Measurements from ENCODE around the gene SDK1. TPM values are rescaled to one million over a fixed set of nuclear protein-coding genes. Genes with fewer than 3 reads are reported as not detected.

Gene SDK1
- polyA plus RNA-seq, 2 of the 4 experiments (the other 2 are of a cell fraction) = 0.12 to 0.28 TPM

- Histone ChIP-seq H3K9me3 (no peaks in the 10 kb centered on the region), H3K4me2 (no peak overlapping the region), H3K27ac (no peak overlapping the region), H3K4me1 (no peaks in the 10 kb centered on the region), H3K4me3 (no peak overlapping the region)
- ATAC-seq = no peak
- no peak for FAIRE-seq
- DNase-seq (ENCODE audit: low read depth in 1 of 2, low spot score in 1 of 2) = no peak
- POLR2A ChIA-PET = no interaction called here
- TF ChIP-seq MYC (IDR thresholded peaks at IDR 0.05; ENCODE audit: borderline replicate concordance, low read length) (no peak), HES2 (IDR thresholded peaks at IDR 0.05) (no peak), POLR2AphosphoS2 (conservative IDR thresholded peaks at IDR 0.05; ENCODE audit: low read length) (no peak), SMC3 (IDR thresholded peaks at IDR 0.05) (no peak), ZNF302 (CRISPR knock-in tag; IDR thresholded peaks at IDR 0.05) (no peak), CEBPB (IDR thresholded peaks at IDR 0.05) (no peak), MAFK (IDR thresholded peaks at IDR 0.05; ENCODE audit: partially characterized antibody) (no peak), MAX (IDR thresholded peaks at IDR 0.05) (no peak), SREBF2 (IDR thresholded peaks at IDR 0.05) (no peak), KDM1A (IDR thresholded peaks at IDR 0.05; ENCODE audit: low read depth) (no peak), HMGXB4 (CRISPR knock-in tag; IDR thresholded peaks at IDR 0.05; ENCODE audit: borderline replicate concordance) (no peak), PHF8 (IDR thresholded peaks at IDR 0.05; ENCODE audit: borderline replicate concordance, low read depth) (no peak), RCOR1 (IDR thresholded peaks at IDR 0.05; ENCODE audit: low read depth, low read length) (no peak), NPAS2 (CRISPR knock-in tag; IDR thresholded peaks at IDR 0.05; ENCODE audit: borderline replicate concordance) (no peak), CBX8 (IDR thresholded peaks at IDR 0.05) (no peak), MAZ (IDR thresholded peaks at IDR 0.05; ENCODE audit: borderline replicate concordance, low read depth, low read length) (no peak)
- CTCF ChIA-PET = interaction anchor here (1.5 kb wide), 1 partner anchor 10 kb away, joined by 3 read pairs; no protein-coding TSS in a partner anchor
- WGBS (ENCODE audit: missing lambda C conversion rate) = 15% methylated on average over 5 of the region's 5 CpGs
Observed at GRCh38 chr7:4299431-4299830, 998.4 kb downstream of the SDK1 start.

GRCh38 chr7:4302203-4302905 lies 1001.3 kb downstream of the SDK1 start:
- FAIRE-seq (no peak), ATAC-seq (no peak), DNase-seq (ENCODE audit: low read depth in 1 of 2, low spot score in 1 of 2) (no peak)
- Histone ChIP-seq H3K4me2 (no peak overlapping the region), H3K4me3 (no peak overlapping the region), H3K9me3 (no peaks in the 10 kb centered on the region), H3K27ac (no peak overlapping the region), H3K4me1 (no peaks in the 10 kb centered on the region)
- WGBS (ENCODE audit: missing lambda C conversion rate) = 48% methylated on average over 15 of the region's 19 CpGs
- TF ChIP-seq HOXB5 (CRISPR knock-in tag; IDR thresholded peaks at IDR 0.05) (no peak), FOXS1 (CRISPR knock-in tag; IDR thresholded peaks at IDR 0.05) (no peak), ZNF302 (CRISPR knock-in tag; IDR thresholded peaks at IDR 0.05) (no peak), CBX8 (IDR thresholded peaks at IDR 0.05) (no peak)
- ChIA-PET POLR2A (no interaction called here), CTCF (no interaction called here)

GRCh38 chr7:4307316-4308204 lies 1006.5 kb downstream of the SDK1 start:
- no peak for DNase-seq (ENCODE audit: low read depth in 1 of 2, low spot score in 1 of 2)
- ATAC-seq = no peak
- Histone ChIP-seq H3K4me3 (no peak overlapping the region), H3K27ac (no peak overlapping the region), H3K9me3 (no peaks in the 10 kb centered on the region), H3K4me2 (no peak overlapping the region), H3K4me1 (no peaks in the 10 kb centered on the region)
- POLR2A ChIA-PET = no interaction called here
- WGBS (ENCODE audit: missing lambda C conversion rate) = 47% methylated on average over 28 of the region's 28 CpGs
- no peak for FAIRE-seq
- CTCF ChIA-PET = interaction anchor here (1.5 kb wide), 1 partner anchor 172 kb away, joined by 4 read pairs; no protein-coding TSS in a partner anchor
- TF ChIP-seq FOSB (CRISPR knock-in tag; IDR thresholded peaks at IDR 0.05) (no peak), CHD4 (IDR thresholded peaks at IDR 0.05; ENCODE audit: borderline replicate concordance) (no peak), REST (IDR thresholded peaks at IDR 0.05) (no peak), ZC3H11A (IDR thresholded peaks at IDR 0.05) (no peak), NFE2L2 (conservative IDR thresholded peaks at IDR 0.05; ENCODE audit: low read length) (no peak), HOXA7 (CRISPR knock-in tag; IDR thresholded peaks at IDR 0.05) (no peak), HMGXB4 (CRISPR knock-in tag; IDR thresholded peaks at IDR 0.05; ENCODE audit: borderline replicate concordance) (no peak), HDAC2 (IDR thresholded peaks at IDR 0.05) (no peak)

Data from A549 (cell line).